Measurements from ENCODE around the gene ARHGEF17.
A peak's percentile ranks its signal among the peaks of the same experiment; 100 is the strongest.

ARHGEF17 gene

DNA sequence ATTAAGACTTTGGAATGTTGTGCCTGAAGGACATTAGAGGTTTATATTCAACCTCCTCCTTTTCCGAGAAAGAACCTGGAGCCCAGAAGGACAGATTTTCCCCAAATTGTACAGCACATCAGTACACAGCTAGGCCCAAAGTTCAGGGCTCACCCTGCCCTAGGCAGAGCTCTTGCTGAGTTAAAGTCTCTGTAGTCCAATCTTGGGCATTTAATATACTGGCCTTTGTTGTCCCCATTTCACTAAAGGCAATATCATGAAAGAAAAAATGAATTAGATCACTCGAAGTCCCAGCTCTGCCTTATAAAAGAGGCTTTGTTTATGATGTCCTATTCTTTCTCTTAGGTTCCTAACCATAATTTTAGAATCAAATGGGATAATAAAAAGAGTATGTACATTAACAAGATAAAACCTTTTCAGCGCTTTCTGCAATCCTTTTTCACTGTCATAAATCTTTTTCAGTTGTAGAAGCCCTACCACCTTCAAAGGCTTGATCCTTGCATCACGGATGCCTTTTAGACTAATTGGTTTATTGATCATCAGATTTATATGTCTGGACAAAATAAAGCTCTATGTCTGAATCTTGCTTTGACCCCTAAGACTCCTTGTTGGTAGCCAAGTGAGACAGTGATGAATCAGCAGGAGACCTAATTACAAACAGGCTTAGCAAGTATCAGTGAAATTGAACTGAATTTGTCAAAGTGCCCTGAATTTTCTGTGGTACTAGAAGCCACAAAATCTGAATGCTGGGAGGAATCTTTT lies 108.0 kb downstream of the ARHGEF17 start:
- TF ChIP-seq ZNF565 (CRISPR knock-in tag; conservative IDR thresholded peaks at IDR 0.05; ENCODE audit: low read depth) = no peak
- TF ChIP-seq TOX (CRISPR knock-in tag; IDR thresholded peaks at IDR 0.05; ENCODE audit: borderline replicate concordance) = no peak
- peak; percentile 85 for TF ChIP-seq ISL1 (CRISPR knock-in tag; IDR thresholded peaks at IDR 0.05)
- TF ChIP-seq TCF4 (CRISPR knock-in tag; IDR thresholded peaks at IDR 0.05; ENCODE audit: borderline replicate concordance) = peak; percentile 63
- no peak for TF ChIP-seq ESRRG (CRISPR knock-in tag; IDR thresholded peaks at IDR 0.05)
- TF ChIP-seq, protein P1, sequence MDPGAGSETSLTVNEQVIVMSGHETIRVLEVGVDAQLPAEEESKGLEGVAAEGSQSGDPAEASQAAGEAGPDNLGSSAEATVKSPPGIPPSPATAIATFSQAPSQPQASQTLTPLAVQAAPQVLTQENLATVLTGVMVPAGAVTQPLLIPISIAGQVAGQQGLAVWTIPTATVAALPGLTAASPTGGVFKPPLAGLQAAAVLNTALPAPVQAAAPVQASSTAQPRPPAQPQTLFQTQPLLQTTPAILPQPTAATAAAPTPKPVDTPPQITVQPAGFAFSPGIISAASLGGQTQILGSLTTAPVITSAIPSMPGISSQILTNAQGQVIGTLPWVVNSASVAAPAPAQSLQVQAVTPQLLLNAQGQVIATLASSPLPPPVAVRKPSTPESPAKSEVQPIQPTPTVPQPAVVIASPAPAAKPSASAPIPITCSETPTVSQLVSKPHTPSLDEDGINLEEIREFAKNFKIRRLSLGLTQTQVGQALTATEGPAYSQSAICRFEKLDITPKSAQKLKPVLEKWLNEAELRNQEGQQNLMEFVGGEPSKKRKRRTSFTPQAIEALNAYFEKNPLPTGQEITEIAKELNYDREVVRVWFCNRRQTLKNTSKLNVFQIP (CRISPR knock-in tag; IDR thresholded peaks at IDR 0.05; ENCODE audit: borderline replicate concordance, low read depth) = peak; percentile 24; the same call in 1 of the 2 replicates
- no peak for TF ChIP-seq PPARA (CRISPR knock-in tag; IDR thresholded peaks at IDR 0.05; ENCODE audit: borderline replicate concordance)
- TF ChIP-seq, protein P2, sequence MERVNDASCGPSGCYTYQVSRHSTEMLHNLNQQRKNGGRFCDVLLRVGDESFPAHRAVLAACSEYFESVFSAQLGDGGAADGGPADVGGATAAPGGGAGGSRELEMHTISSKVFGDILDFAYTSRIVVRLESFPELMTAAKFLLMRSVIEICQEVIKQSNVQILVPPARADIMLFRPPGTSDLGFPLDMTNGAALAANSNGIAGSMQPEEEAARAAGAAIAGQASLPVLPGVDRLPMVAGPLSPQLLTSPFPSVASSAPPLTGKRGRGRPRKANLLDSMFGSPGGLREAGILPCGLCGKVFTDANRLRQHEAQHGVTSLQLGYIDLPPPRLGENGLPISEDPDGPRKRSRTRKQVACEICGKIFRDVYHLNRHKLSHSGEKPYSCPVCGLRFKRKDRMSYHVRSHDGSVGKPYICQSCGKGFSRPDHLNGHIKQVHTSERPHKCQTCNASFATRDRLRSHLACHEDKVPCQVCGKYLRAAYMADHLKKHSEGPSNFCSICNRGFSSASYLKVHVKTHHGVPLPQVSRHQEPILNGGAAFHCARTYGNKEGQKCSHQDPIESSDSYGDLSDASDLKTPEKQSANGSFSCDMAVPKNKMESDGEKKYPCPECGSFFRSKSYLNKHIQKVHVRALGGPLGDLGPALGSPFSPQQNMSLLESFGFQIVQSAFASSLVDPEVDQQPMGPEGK (CRISPR knock-in tag; IDR thresholded peaks at IDR 0.05; ENCODE audit: borderline replicate concordance) = no peak
- no peak for TF ChIP-seq OSR1 (CRISPR knock-in tag; IDR thresholded peaks at IDR 0.05)
- TF ChIP-seq, protein P3, sequence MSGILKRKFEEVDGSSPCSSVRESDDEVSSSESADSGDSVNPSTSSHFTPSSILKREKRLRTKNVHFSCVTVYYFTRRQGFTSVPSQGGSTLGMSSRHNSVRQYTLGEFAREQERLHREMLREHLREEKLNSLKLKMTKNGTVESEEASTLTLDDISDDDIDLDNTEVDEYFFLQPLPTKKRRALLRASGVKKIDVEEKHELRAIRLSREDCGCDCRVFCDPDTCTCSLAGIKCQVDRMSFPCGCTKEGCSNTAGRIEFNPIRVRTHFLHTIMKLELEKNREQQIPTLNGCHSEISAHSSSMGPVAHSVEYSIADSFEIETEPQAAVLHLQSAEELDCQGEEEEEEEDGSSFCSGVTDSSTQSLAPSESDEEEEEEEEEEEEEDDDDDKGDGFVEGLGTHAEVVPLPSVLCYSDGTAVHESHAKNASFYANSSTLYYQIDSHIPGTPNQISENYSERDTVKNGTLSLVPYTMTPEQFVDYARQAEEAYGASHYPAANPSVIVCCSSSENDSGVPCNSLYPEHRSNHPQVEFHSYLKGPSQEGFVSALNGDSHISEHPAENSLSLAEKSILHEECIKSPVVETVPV (CRISPR knock-in tag; IDR thresholded peaks at IDR 0.05) = no peak
- TF ChIP-seq, protein P4, sequence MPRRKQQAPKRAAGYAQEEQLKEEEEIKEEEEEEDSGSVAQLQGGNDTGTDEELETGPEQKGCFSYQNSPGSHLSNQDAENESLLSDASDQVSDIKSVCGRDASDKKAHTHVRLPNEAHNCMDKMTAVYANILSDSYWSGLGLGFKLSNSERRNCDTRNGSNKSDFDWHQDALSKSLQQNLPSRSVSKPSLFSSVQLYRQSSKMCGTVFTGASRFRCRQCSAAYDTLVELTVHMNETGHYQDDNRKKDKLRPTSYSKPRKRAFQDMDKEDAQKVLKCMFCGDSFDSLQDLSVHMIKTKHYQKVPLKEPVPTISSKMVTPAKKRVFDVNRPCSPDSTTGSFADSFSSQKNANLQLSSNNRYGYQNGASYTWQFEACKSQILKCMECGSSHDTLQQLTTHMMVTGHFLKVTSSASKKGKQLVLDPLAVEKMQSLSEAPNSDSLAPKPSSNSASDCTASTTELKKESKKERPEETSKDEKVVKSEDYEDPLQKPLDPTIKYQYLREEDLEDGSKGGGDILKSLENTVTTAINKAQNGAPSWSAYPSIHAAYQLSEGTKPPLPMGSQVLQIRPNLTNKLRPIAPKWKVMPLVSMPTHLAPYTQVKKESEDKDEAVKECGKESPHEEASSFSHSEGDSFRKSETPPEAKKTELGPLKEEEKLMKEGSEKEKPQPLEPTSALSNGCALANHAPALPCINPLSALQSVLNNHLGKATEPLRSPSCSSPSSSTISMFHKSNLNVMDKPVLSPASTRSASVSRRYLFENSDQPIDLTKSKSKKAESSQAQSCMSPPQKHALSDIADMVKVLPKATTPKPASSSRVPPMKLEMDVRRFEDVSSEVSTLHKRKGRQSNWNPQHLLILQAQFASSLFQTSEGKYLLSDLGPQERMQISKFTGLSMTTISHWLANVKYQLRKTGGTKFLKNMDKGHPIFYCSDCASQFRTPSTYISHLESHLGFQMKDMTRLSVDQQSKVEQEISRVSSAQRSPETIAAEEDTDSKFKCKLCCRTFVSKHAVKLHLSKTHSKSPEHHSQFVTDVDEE (CRISPR knock-in tag; IDR thresholded peaks at IDR 0.05) = no peak; the same call in 1 of the 2 replicates
- peak; percentile 21; the same call in 1 of the 2 replicates for TF ChIP-seq ZC3H10 (CRISPR knock-in tag; IDR thresholded peaks at IDR 0.05)
- ATAC-seq = peak; percentile 84

DNA sequence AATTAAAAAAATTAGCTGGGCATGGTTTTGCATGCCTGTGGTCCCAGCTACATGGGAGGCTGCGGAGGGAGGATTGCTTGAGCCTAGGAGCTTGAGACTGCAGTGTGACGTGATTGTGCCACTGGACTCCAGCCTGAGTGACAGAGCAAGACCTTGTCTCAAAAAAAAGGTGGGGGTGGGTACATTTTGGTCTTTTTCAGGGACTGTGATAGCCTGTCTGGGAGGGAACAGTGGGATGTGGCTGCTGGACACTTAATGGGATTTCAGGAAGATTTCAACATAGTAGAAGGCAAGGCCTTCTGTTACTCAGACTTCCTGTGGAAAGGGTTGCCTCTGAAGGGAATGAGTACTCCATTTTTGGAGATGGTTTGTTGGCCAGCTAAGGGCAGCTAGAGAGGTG lies 108.7 kb downstream of the ARHGEF17 start:
- ATAC-seq = peak; percentile 14; the same call in 2 of the 3 replicates
- TF ChIP-seq ZNF70 (CRISPR knock-in tag; IDR thresholded peaks at IDR 0.05) = no peak
- TF ChIP-seq RARB (CRISPR knock-in tag; IDR thresholded peaks at IDR 0.05) = no peak
- no peak for TF ChIP-seq ESRRG (CRISPR knock-in tag; IDR thresholded peaks at IDR 0.05)
- TF ChIP-seq ZNF8 (CRISPR knock-in tag; IDR thresholded peaks at IDR 0.05) = no peak
- TF ChIP-seq, protein P1 (CRISPR knock-in tag; IDR thresholded peaks at IDR 0.05; ENCODE audit: borderline replicate concordance, low read depth) = no peak
- no peak for TF ChIP-seq ZFP3 (CRISPR knock-in tag; IDR thresholded peaks at IDR 0.05)
- TF ChIP-seq ZNF565 (CRISPR knock-in tag; conservative IDR thresholded peaks at IDR 0.05; ENCODE audit: low read depth) = no peak
- no peak for TF ChIP-seq PPARA (CRISPR knock-in tag; IDR thresholded peaks at IDR 0.05; ENCODE audit: borderline replicate concordance)
- TF ChIP-seq CSDC2 (CRISPR knock-in tag; IDR thresholded peaks at IDR 0.05) = no peak

Data from SK-N-SH treated with all-trans-retinoic acid at 6 μM for 48 hours (cell line).